Breast epithelium (tissue), 4 donors: ENCODE measurements around the gene WARS2. TPM values are rescaled to one million over a fixed set of nuclear protein-coding genes. Genes with fewer than 3 reads are reported as not detected.

Experiments
- DNase-seq, 2 donors: peaks; one replicate each; pipeline ENCODE4 v3.0.0-alpha.2; 2019; ENCODE audit warnings: low spot score in 2 of 2
- H3K27ac ChIP-seq, 2 donors: fragments of 200-600 bp; sonication (generic) in 1 of 2; one replicate each; pipeline ENCODE4 v1.5.1; 2016 to 2019; ENCODE audit warnings: mild to moderate bottlenecking in 1 of 2
- H3K27me3 ChIP-seq, 2 donors: fragments of 200-600 bp; sonication (generic) in 1 of 2; one replicate each; pipeline versions ENCODE4 v1.5.1 to v1.6.0; 2017 to 2019; ENCODE audit warnings: control low read depth in 1 of 2, mild to moderate bottlenecking in 1 of 2
- H3K36me3 ChIP-seq: fragments of 200-600 bp; one replicate; pipeline ENCODE4 v1.5.1; 2019
- H3K4me1 ChIP-seq, 2 donors: fragments of 200-600 bp; sonication (generic); one replicate each; pipeline ENCODE4 v1.5.1; 2016 to 2019; ENCODE audit warnings: control low read depth in 1 of 2
- H3K4me3 ChIP-seq, 3 donors: fragments of 200-600 bp; sonication (generic); 1 replicate in 2 of 3; 2 replicates in 1 of 3; pipeline ENCODE4 v1.5.1; 2016 to 2019; ENCODE audit warnings: mild to moderate bottlenecking in 3 of 3, moderate library complexity in 2 of 3
- H3K9me3 ChIP-seq, 2 donors: fragments of 200-600 bp; sonication (generic) in 1 of 2; one replicate each; pipeline ENCODE4 v1.5.1; 2016 to 2019; ENCODE audit warnings: control low read depth in 1 of 2
- CTCF ChIP-seq, 3 donors: fragments of 450-650 bp; IDR thresholded peaks; one replicate each; pipeline ENCODE4 v1.5.1; 2016 to 2017; ENCODE audit warnings: antibody characterized with exemption in 3 of 3, mild to moderate bottlenecking in 3 of 3, moderate library complexity in 3 of 3
- POLR2A ChIP-seq: fragments of 450-650 bp; IDR thresholded peaks from one replicate; pipeline ENCODE4 v1.6.1; 2016; ENCODE audit warnings: antibody characterized with exemption, mild to moderate bottlenecking, moderate library complexity
- POLR2AphosphoS5 ChIP-seq, 3 donors: sonication (generic); formaldehyde crosslinking; IDR thresholded peaks; one replicate each; pipeline ENCODE4 v1.6.1; 2017; ENCODE audit warnings: antibody characterized with exemption in 3 of 3
- intact Hi-C: fragments of 100-400 bp; cut with DNase I; formaldehyde crosslinking; loops from one replicate; pipeline ENCODE4 v1.15.1; 2023; ENCODE audit warnings: low total_unique reads
- total RNA-seq, 3 donors: library from RNA; depleted of rRNA; stranded (reverse); fragments of >200 nt; gene quantifications; one replicate each; pipeline ENCODE4 v1.1.0, GENCODE V29; 2016

WARS2 gene
- total RNA-seq, 3 donors from 2014 or later: 21.1 to 26.2 (median 23.3) TPM

GRCh38 chr1:119102051-119102450 is 38.4 kb downstream of the WARS2 start:
- H3K27ac ChIP-seq: peak overlapping the region; percentile 29 to 80
- no peak for DNase-seq

GRCh38 chr1:119101563-119101962 is 38.9 kb downstream of the WARS2 start:
- Histone ChIP-seq H3K27me3 (no peaks in the 10 kb centered on the region), H3K4me1 (no peaks in the 10 kb centered on the region), H3K4me3 (peak overlapping the region in 1 of 3 donors; percentile 10), H3K9me3 (no peaks in the 10 kb centered on the region), H3K27ac (peak overlapping the region; percentile 29 to 80), H3K36me3 (no peaks in the 10 kb centered on the region)
- intact Hi-C loops: no loop called here
- no peak for TF ChIP-seq POLR2A
- no peak for TF ChIP-seq CTCF (IDR thresholded peaks at IDR 0.05)
- TF ChIP-seq POLR2AphosphoS5 (IDR thresholded peaks at IDR 0.05): peak in 2 of 3 donors; percentile 59 to 62
- DNase-seq: peak in 1 of 2 donors; percentile 53

More at GRCh38 chr1:119102051-119102450, 38.4 kb downstream of the WARS2 start:
- Histone ChIP-seq H3K4me1 (no peaks in the 10 kb centered on the region), H3K4me3 (peak overlapping the region in 1 of 3 donors; percentile 10), H3K27me3 (no peaks in the 10 kb centered on the region), H3K36me3 (no peaks in the 10 kb centered on the region), H3K9me3 (no peaks in the 10 kb centered on the region)
- TF ChIP-seq CTCF (IDR thresholded peaks at IDR 0.05): no peak
- TF ChIP-seq POLR2A: no peak
- TF ChIP-seq POLR2AphosphoS5 (IDR thresholded peaks at IDR 0.05): no peak
- intact Hi-C loops: no loop called here

- no peak for DNase-seq
- TF ChIP-seq CTCF (IDR thresholded peaks at IDR 0.05) (no peak), POLR2AphosphoS5 (IDR thresholded peaks at IDR 0.05) (no peak), POLR2A (no peak)
- Histone ChIP-seq H3K27me3 (no peaks in the 10 kb centered on the region), H3K36me3 (no peaks in the 10 kb centered on the region), H3K4me1 (no peaks in the 10 kb centered on the region), H3K9me3 (no peaks in the 10 kb centered on the region), H3K4me3 (no peak overlapping the region), H3K27ac (peak overlapping the region in 1 of 2 donors; percentile 5)
- intact Hi-C loops: no loop called here
Observed at GRCh38 chr1:119099775-119100174, 40.7 kb downstream of the WARS2 start.

DNA sequence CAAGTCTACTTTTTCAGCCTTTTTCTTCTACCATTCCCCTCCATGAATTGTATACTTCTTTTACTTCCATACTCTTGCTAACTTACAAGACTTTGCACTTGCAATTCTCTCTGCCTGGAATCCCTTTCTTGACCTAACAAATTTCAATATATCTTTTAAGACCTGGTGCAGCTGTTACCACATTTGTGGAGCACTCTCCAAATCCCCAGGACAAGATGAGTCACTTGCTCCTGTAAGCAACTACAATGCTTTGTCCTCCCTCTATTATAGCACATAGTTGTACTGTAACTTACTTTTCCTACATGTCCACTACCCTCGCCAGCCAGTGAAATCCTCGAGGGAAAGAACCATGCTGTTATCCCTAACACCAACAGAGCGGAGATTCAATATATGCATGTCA is 43.1 kb downstream of the WARS2 start:
- H3K36me3 ChIP-seq: no peaks in the 10 kb centered on the region
- DNase-seq: no peak
- H3K9me3 ChIP-seq: no peaks in the 10 kb centered on the region
- no peaks in the 10 kb centered on the region for H3K4me1 ChIP-seq
- no peak overlapping the region for H3K4me3 ChIP-seq
- intact Hi-C loops: no loop called here
- H3K27ac ChIP-seq: no peak overlapping the region
- no peak for TF ChIP-seq POLR2A
- TF ChIP-seq POLR2AphosphoS5 (IDR thresholded peaks at IDR 0.05): no peak
- no peak for TF ChIP-seq CTCF (IDR thresholded peaks at IDR 0.05)
- no peaks in the 10 kb centered on the region for H3K27me3 ChIP-seq

DNA sequence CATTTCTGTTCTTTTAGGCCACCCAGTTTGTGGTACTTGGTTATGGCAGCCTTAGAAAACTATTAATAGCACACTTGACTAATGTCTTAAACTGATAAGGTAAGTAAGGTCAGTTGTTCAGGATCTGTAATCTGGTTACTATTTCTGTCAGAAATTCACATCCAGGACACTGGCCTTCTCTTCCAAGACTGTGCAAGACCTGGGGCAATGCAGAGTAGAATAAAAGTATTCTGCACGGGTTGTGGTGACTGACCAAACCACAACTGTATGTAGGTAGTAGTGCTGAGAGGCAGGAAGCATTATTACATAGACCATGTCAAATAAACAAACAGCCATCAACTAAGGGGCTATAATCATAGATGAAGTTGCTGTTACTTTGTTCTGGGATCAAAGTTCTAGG is 46.7 kb downstream of the WARS2 start:
- DNase-seq: no peak
- no peak overlapping the region for H3K27ac ChIP-seq
- intact Hi-C loops: no loop called here
- no peaks in the 10 kb centered on the region for H3K4me1 ChIP-seq
- no peaks in the 10 kb centered on the region for H3K27me3 ChIP-seq
- H3K9me3 ChIP-seq: no peaks in the 10 kb centered on the region
- TF ChIP-seq POLR2A: no peak
- no peak for TF ChIP-seq CTCF (IDR thresholded peaks at IDR 0.05)
- TF ChIP-seq POLR2AphosphoS5 (IDR thresholded peaks at IDR 0.05): no peak
- no peak overlapping the region for H3K4me3 ChIP-seq
- no peaks in the 10 kb centered on the region for H3K36me3 ChIP-seq
